IMR-90 (cell line): ENCODE results near the gene CCDC134.

Experiments
- BHLHE40 ChIP-seq: fragments of 150-350 bp; IDR thresholded peaks from 2 replicates; pipeline ENCODE4 v1.6.1; 2016; ENCODE audit warnings: mild to moderate bottlenecking, low read depth, low read length
- CEBPB ChIP-seq: IDR thresholded peaks from 2 replicates; pipeline ENCODE4 v1.6.1; 2012; ENCODE audit warnings: low read depth, low read length, improper control_type of control experiment
- CHD1 ChIP-seq: IDR thresholded peaks from 2 replicates; pipeline ENCODE4 v1.6.1; 2012; ENCODE audit warnings: low read depth, low read length, improper control_type of control experiment
- FOS ChIP-seq: fragments of 150-350 bp; IDR thresholded peaks from 2 replicates; pipeline ENCODE4 v1.6.1; 2016; ENCODE audit warnings: low read depth, low read length
- MAFK ChIP-seq: IDR thresholded peaks from 2 replicates; pipeline ENCODE4 v1.6.1; 2012; ENCODE audit warnings: low read depth, low read length, improper control_type of control experiment
- MAZ ChIP-seq: IDR thresholded peaks from 2 replicates; pipeline ENCODE4 v1.6.1; 2012; ENCODE audit warnings: low read depth, mild to moderate bottlenecking, low read length, improper control_type of control experiment, moderate library complexity, borderline replicate concordance
- MXI1 ChIP-seq: IDR thresholded peaks from 2 replicates; pipeline ENCODE4 v1.6.1; 2012; ENCODE audit warnings: low read depth, mild to moderate bottlenecking, low read length, moderate library complexity, borderline replicate concordance
- POLR2A ChIP-seq: IDR thresholded peaks from 2 replicates; pipeline ENCODE4 v1.6.1; 2012; ENCODE audit warnings: mild to moderate bottlenecking, low read depth, low read length
- RAD21 ChIP-seq: IDR thresholded peaks from 2 replicates; pipeline ENCODE4 v1.6.1; 2012; ENCODE audit warnings: low read length, improper control_type of control experiment
- RCOR1 ChIP-seq: IDR thresholded peaks from 2 replicates; pipeline ENCODE4 v1.6.1; 2012; ENCODE audit warnings: mild to moderate bottlenecking, low read length, improper control_type of control experiment; ENCODE audit not compliant: insufficient replicate concordance
- RFX5 ChIP-seq: IDR thresholded peaks from 2 replicates; pipeline ENCODE4 v1.8.0; 2012; ENCODE audit warnings: low read depth, mild to moderate bottlenecking, low read length, moderate library complexity
- SMC3 ChIP-seq: fragments of 150-350 bp; IDR thresholded peaks from 2 replicates; pipeline ENCODE4 v1.6.1; 2016; ENCODE audit warnings: low read depth, mild to moderate bottlenecking, antibody characterized with exemption, low read length, moderate library complexity
- USF2 ChIP-seq: fragments of 150-350 bp; IDR thresholded peaks from 2 replicates; pipeline ENCODE4 v1.6.1; 2017; ENCODE audit warnings: mild to moderate bottlenecking, antibody characterized with exemption, low read length, low read depth
- TF ChIP-seq, protein P1 (sequence below): conservative IDR thresholded peaks from 2 replicates; pipeline ENCODE4 v1.5.1; 2012; ENCODE audit warnings: mild to moderate bottlenecking, low read depth, low read length, improper control_type of control experiment

DNA sequence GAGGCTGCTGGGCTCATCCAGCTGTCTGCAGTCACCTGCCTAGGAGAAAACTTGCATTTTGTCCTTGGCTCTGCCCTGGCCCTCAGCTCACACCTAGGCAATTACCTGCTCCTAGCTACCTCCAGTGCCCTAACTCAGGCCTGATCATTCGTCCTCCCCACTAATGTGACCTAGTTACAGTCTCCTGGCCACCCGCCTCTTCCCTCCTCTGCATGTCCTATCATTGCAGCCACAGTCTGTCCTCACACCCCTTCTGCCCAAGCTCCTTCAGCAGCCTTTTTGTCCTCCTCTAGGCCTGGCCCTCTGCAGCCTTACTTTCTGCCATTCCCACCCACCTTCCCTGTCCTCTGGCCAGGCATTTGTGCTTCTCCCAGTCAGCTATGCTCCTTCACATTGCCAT is 17.7 kb upstream of the CCDC134 start:
- TF ChIP-seq CEBPB (no peak), POLR2A (no peak), BHLHE40 (no peak), FOS (no peak), MAZ (no peak), RFX5 (no peak), RAD21 (no peak), MXI1 (no peak), RCOR1 (no peak), USF2 (no peak), SMC3 (no peak), CHD1 (no peak), MAFK (no peak)
- TF ChIP-seq, protein P1, sequence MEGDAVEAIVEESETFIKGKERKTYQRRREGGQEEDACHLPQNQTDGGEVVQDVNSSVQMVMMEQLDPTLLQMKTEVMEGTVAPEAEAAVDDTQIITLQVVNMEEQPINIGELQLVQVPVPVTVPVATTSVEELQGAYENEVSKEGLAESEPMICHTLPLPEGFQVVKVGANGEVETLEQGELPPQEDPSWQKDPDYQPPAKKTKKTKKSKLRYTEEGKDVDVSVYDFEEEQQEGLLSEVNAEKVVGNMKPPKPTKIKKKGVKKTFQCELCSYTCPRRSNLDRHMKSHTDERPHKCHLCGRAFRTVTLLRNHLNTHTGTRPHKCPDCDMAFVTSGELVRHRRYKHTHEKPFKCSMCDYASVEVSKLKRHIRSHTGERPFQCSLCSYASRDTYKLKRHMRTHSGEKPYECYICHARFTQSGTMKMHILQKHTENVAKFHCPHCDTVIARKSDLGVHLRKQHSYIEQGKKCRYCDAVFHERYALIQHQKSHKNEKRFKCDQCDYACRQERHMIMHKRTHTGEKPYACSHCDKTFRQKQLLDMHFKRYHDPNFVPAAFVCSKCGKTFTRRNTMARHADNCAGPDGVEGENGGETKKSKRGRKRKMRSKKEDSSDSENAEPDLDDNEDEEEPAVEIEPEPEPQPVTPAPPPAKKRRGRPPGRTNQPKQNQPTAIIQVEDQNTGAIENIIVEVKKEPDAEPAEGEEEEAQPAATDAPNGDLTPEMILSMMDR: no peak
